Naive thymus-derived CD4-positive, alpha-beta T cell (primary cell): Measurements from ENCODE around the gene MEGF11. TPM values are rescaled to one million over a fixed set of nuclear protein-coding genes. Genes with fewer than 3 reads are reported as not detected.

Experiments
- ATAC-seq: fragments of 150-1000 bp; cut with Tn5 transposase; 2 replicates; pipeline ENCODE4 v1.10.0; 2021; ENCODE audit warnings: mild to moderate bottlenecking, moderate library complexity
- CTCF ChIA-PET: fragments of 350-600 bp; sonication (Branson Sonifier 250); formaldehyde crosslinking; loops from one replicate; lab custom pipeline; 2021; ENCODE audit warnings: antibody characterized with exemption; lab: Charles Lee
- POLR2A ChIA-PET: fragments of 350-600 bp; sonication (Branson Sonifier 250); formaldehyde crosslinking; loops from one replicate; lab custom pipeline; 2021; ENCODE audit warnings: antibody characterized with exemption, inconsistent platforms; lab: Charles Lee
- DNase-seq, 9 donors: peaks; one replicate each; pipeline versions ENCODE4 v3.0.0 to v3.0.0-alpha.2; 2020 to 2022; ENCODE audit warnings: mixed read lengths in 1 of 9
- H3K27ac ChIP-seq: one replicate; pipeline ENCODE4 v1.7.0; 2013; ENCODE audit warnings: mild to moderate bottlenecking, low read depth, low read length, moderate library complexity
- H3K27me3 ChIP-seq, 2 donors: one replicate each; pipeline ENCODE4 v1.7.0; 2013; ENCODE audit warnings: low read length in 2 of 2, mild to moderate bottlenecking in 2 of 2, moderate library complexity in 2 of 2; ENCODE audit not compliant: control insufficient read depth in 2 of 2, insufficient read depth in 2 of 2
- H3K36me3 ChIP-seq, 3 experiments: 1 replicate in 2 of 3; 2 replicates in 1 of 3; pipeline ENCODE4 v1.7.0; 2013; ENCODE audit warnings: low read length in 3 of 3, mild to moderate bottlenecking in 3 of 3, moderate library complexity in 1 of 3; ENCODE audit not compliant: insufficient read depth in 3 of 3, control insufficient read depth in 2 of 3
- H3K4me1 ChIP-seq, 2 donors: one replicate each; pipeline ENCODE4 v1.7.0; 2013; ENCODE audit warnings: low read length in 2 of 2, mild to moderate bottlenecking in 2 of 2, moderate library complexity in 1 of 2; ENCODE audit not compliant: control insufficient read depth in 2 of 2, insufficient read depth in 2 of 2
- H3K4me3 ChIP-seq: 2 replicates; pipeline ENCODE4 v1.7.0; 2013; ENCODE audit warnings: mild to moderate bottlenecking, low read length
- H3K9me3 ChIP-seq, 3 experiments: 1 replicate in 2 of 3; 2 replicates in 1 of 3; pipeline ENCODE4 v1.7.0; 2013; ENCODE audit warnings: low read length in 3 of 3; ENCODE audit not compliant: control insufficient read depth in 2 of 3
- H3K27ac Mint-ChIP-seq, 9 donors: one replicate each; pipeline ENCODE4 v1.8.0; 2020 to 2022; ENCODE audit warnings: mixed read lengths in 9 of 9, mild to moderate bottlenecking in 8 of 9, moderate library complexity in 5 of 9, inconsistent platforms in 2 of 9
- H3K27me3 Mint-ChIP-seq, 5 donors: one replicate each; pipeline ENCODE4 v1.8.0; 2021 to 2022; ENCODE audit warnings: mixed read lengths in 5 of 5, mild to moderate bottlenecking in 1 of 5
- H3K36me3 Mint-ChIP-seq, 5 donors: one replicate each; pipeline ENCODE4 v1.8.0; 2020 to 2022; ENCODE audit warnings: mixed read lengths in 5 of 5, mild to moderate bottlenecking in 3 of 5, inconsistent platforms in 1 of 5
- H3K4me1 Mint-ChIP-seq, 7 donors: one replicate each; pipeline ENCODE4 v1.8.0; 2020 to 2022; ENCODE audit warnings: mixed read lengths in 7 of 7, mild to moderate bottlenecking in 3 of 7, inconsistent platforms in 1 of 7
- H3K4me3 Mint-ChIP-seq, 10 donors: one replicate each; pipeline ENCODE4 v1.8.0; 2020 to 2022; ENCODE audit warnings: mild to moderate bottlenecking in 10 of 10, mixed read lengths in 10 of 10, moderate library complexity in 6 of 10, inconsistent platforms in 2 of 10
- H3K9me3 Mint-ChIP-seq, 11 donors: one replicate each; pipeline ENCODE4 v1.8.0; 2020 to 2022; ENCODE audit warnings: mixed read lengths in 11 of 11, mild to moderate bottlenecking in 4 of 11, inconsistent platforms in 1 of 11, moderate library complexity in 1 of 11
- intact Hi-C, 2 donors: fragments of 100-400 bp; cut with micrococcal nuclease; formaldehyde crosslinking; loops; one replicate each; pipeline ENCODE4 v1.15.1; 2023
- polyA plus RNA-seq, 2 donors: library from polyadenylated mRNA; unstranded; fragments of 300-500 nt; fragmentation: Illumina TruSeq; gene quantifications; one replicate each; pipeline ENCODE4 v1.2.3, GENCODE V29; 2021
- total RNA-seq, 6 experiments: library from RNA in 5 of 6; stranded (reverse) in 5 of 6; gene quantifications; 1 replicate in 5 of 6; 2 replicates in 1 of 6; pipeline ENCODE4 v1.2.3 and lab custom pipeline; 2021 to 2026

Gene MEGF11
- total and polyA plus RNA-seq, 7 experiments from 2014 or later, result 0.45 TPM; not detected in 6

GRCh38 chr15:66080717-66081398, 172.7 kb downstream of the MEGF11 start:
- Histone ChIP-seq H3K9me3 (no peaks in the 10 kb centered on the region), H3K27me3 (no peaks in the 10 kb centered on the region), H3K4me1 (no peaks in the 10 kb centered on the region), H3K36me3 (no peaks in the 10 kb centered on the region), H3K4me3 (no peak overlapping the region), H3K27ac (no peak overlapping the region)
- POLR2A ChIA-PET, result no interaction called here
- DNase-seq (no peak), ATAC-seq (no peak)
- Mint-ChIP-seq H3K36me3 (peaks cover 0 to 7% (median 4%) of the 10 kb centered on the region in 5 donors), H3K4me1 (no peaks in the 10 kb centered on the region), H3K27ac (no peak overlapping the region), H3K4me3 (no peak overlapping the region), H3K9me3 (peaks cover 0 to 12% (median 2%) of the 10 kb centered on the region in 11 donors), H3K27me3 (peaks cover 9 to 26% (median 19%) of the 10 kb centered on the region in 5 donors)
- CTCF ChIA-PET, result no interaction called here
- intact Hi-C loops, result loop anchor here in 1 of 2 donors (10.0 kb wide), 1 partner anchor 446 kb away; no protein-coding TSS in a partner anchor

GRCh38 chr15:66078929-66079275, 174.6 kb downstream of the MEGF11 start:
- H3K4me3 ChIP-seq, result no peak overlapping the region
- H3K27me3 ChIP-seq, result no peaks in the 10 kb centered on the region
- no peak overlapping the region for H3K27ac Mint-ChIP-seq
- H3K4me1 ChIP-seq, result no peaks in the 10 kb centered on the region
- peaks cover 9 to 26% (median 18%) of the 10 kb centered on the region in 5 donors for H3K27me3 Mint-ChIP-seq
- ChIA-PET CTCF (no interaction called here), POLR2A (no interaction called here)
- no peaks in the 10 kb centered on the region for H3K4me1 Mint-ChIP-seq
- H3K4me3 Mint-ChIP-seq, result no peak overlapping the region
- DNase-seq, result no peak
- H3K27ac ChIP-seq, result no peak overlapping the region
- peaks cover 0 to under 1% (median 0%) of the 10 kb centered on the region in 5 donors for H3K36me3 Mint-ChIP-seq
- no peaks in the 10 kb centered on the region for H3K9me3 ChIP-seq
- no peak for ATAC-seq
- no peaks in the 10 kb centered on the region for H3K36me3 ChIP-seq
- peaks cover 0 to 5% (median 0%) of the 10 kb centered on the region in 11 donors for H3K9me3 Mint-ChIP-seq
- intact Hi-C loops, result no loop called here

DNA sequence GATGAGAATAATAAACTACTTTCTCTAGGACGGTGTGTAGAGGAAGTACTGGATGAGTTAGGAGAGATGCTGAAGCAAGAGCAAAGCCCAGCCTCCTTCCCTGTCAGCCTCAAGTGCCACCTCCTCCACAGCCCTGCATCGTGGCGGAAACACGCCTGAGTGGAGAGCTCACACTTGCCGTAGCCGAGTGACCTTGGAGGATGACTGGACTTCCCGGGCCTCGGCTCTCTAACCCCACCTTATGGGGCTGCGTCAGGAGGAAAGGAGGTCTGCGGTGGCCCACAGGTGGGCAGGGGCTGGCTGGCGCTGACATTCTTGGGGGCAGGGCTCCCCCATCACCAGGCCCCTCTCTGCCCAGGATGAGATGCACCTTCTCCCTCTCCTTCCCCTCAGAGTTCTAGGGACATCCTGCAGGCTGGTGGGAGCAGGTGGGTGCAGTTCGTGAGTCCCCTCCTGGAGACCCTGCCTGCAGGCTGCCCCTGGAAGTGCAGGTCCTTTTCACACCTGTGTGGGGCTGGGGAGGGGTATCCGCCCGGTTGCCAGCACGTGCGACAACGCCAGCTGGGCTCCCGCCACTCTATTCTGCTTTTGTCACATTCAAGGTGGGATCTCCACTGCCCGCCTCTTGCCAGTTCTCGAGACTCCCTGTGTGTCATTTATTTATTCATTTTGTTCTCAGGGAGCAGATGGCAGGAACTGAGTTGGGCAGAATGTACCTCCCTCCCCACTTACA, 175.2 kb downstream of the MEGF11 start:
- H3K36me3 ChIP-seq, result no peaks in the 10 kb centered on the region
- Mint-ChIP-seq H3K9me3 (peaks cover 0 to 3% (median 0%) of the 10 kb centered on the region in 11 donors), H3K27me3 (peaks cover 9 to 26% (median 18%) of the 10 kb centered on the region in 5 donors), H3K4me3 (no peak overlapping the region), H3K4me1 (no peaks in the 10 kb centered on the region), H3K36me3 (no peaks in the 10 kb centered on the region), H3K27ac (no peak overlapping the region)
- no peaks in the 10 kb centered on the region for H3K27me3 ChIP-seq
- H3K27ac ChIP-seq, result no peak overlapping the region
- DNase-seq (no peak), ATAC-seq (no peak)
- H3K4me3 ChIP-seq, result no peak overlapping the region
- CTCF ChIA-PET, result no interaction called here
- intact Hi-C loops, result no loop called here
- no peaks in the 10 kb centered on the region for H3K9me3 ChIP-seq
- POLR2A ChIA-PET, result no interaction called here
- H3K4me1 ChIP-seq, result no peaks in the 10 kb centered on the region

DNA sequence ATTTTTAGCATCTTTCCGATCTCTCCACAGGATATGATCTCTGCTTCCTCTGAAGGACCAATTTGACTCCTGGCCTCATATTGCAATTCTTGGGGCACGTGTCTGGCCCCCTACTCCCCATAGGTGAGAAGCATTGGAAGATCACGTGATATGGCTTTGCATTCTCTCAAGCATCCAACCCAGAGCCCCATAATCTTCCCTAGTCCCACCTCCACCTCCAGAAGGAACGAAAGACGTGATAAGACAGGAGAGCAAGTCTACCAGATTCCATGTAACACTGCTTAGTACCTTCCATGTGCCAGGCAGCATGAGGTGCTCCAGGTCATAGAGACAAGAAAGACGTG, 176.3 kb downstream of the MEGF11 start:
- ATAC-seq (no peak), DNase-seq (no peak)
- Histone ChIP-seq H3K4me1 (no peaks in the 10 kb centered on the region), H3K27ac (no peak overlapping the region), H3K27me3 (no peaks in the 10 kb centered on the region), H3K9me3 (no peaks in the 10 kb centered on the region), H3K4me3 (no peak overlapping the region), H3K36me3 (no peaks in the 10 kb centered on the region)
- Mint-ChIP-seq H3K4me3 (no peak overlapping the region), H3K9me3 (no peaks in the 10 kb centered on the region), H3K27me3 (peaks cover 9 to 24% (median 18%) of the 10 kb centered on the region in 5 donors), H3K27ac (no peak overlapping the region), H3K36me3 (no peaks in the 10 kb centered on the region), H3K4me1 (no peaks in the 10 kb centered on the region)
- intact Hi-C loops, result no loop called here
- ChIA-PET POLR2A (interaction anchor here (0.6 kb wide), 1 partner anchor 464 kb away, joined by 3 read pairs; no protein-coding TSS in a partner anchor), CTCF (no interaction called here)

- Histone ChIP-seq H3K27ac (no peak overlapping the region), H3K4me3 (no peak overlapping the region), H3K36me3 (no peaks in the 10 kb centered on the region), H3K4me1 (no peaks in the 10 kb centered on the region), H3K27me3 (no peaks in the 10 kb centered on the region), H3K9me3 (no peaks in the 10 kb centered on the region)
- CTCF ChIA-PET, result no interaction called here
- ATAC-seq, result no peak
- Mint-ChIP-seq H3K27ac (no peak overlapping the region), H3K4me1 (no peaks in the 10 kb centered on the region), H3K9me3 (no peaks in the 10 kb centered on the region), H3K36me3 (no peaks in the 10 kb centered on the region), H3K27me3 (peaks cover 9 to 24% (median 18%) of the 10 kb centered on the region in 5 donors), H3K4me3 (no peak overlapping the region)
- intact Hi-C loops, result no loop called here
- DNase-seq, result no peak
- POLR2A ChIA-PET, result interaction anchor here (0.6 kb wide), 1 partner anchor 464 kb away, joined by 3 read pairs; no protein-coding TSS in a partner anchor
These were observed 176.8 kb downstream of the MEGF11 start for GRCh38 chr15:66076591-66077319.

GRCh38 chr15:66075947-66076346, 177.6 kb downstream of the MEGF11 start:
- Histone ChIP-seq H3K9me3 (no peaks in the 10 kb centered on the region), H3K36me3 (no peaks in the 10 kb centered on the region), H3K27me3 (no peaks in the 10 kb centered on the region), H3K27ac (no peak overlapping the region), H3K4me3 (no peak overlapping the region), H3K4me1 (no peaks in the 10 kb centered on the region)
- ATAC-seq (no peak), DNase-seq (no peak)
- Mint-ChIP-seq H3K4me1 (no peaks in the 10 kb centered on the region), H3K27me3 (peaks cover 9 to 24% (median 18%) of the 10 kb centered on the region in 5 donors), H3K36me3 (no peaks in the 10 kb centered on the region), H3K27ac (no peak overlapping the region), H3K4me3 (no peak overlapping the region), H3K9me3 (no peaks in the 10 kb centered on the region)
- intact Hi-C loops, result no loop called here
- ChIA-PET POLR2A (no interaction called here), CTCF (no interaction called here)
